Measurements from ENCODE around the gene TRAPPC8. TPM values are rescaled to one million over a fixed set of nuclear protein-coding genes. Genes with fewer than 3 reads are reported as not detected.

TRAPPC8 gene
- total RNA-seq, 1 experiment from 2014 or later = 37.9 TPM

DNA sequence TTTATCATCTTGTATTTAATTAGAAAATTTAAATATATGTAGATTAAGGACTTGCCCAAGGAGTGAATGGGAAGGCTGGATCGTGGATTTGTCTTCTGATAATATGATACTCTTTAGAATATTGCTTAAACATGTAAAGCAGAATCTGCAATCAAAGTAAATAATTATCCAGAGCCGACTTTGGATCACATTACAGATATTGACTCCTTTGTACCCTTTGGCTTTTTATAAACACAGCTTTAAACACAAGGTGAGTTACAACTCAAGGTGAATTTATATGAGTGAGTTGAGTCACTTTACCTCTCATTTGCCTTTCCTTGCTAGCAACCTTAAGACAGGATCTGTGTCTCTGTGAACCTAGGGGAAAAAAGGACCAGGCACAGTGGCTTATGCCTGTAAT lies 144.5 kb downstream of the TRAPPC8 start:
- intact Hi-C loops (cut with micrococcal nuclease; ENCODE audit: unreplicated experiment) = no loop called here
- Histone ChIP-seq H3K27ac (ENCODE audit: low read depth, low read length, poor library complexity, severe bottlenecking) (no peak overlapping the region), H3K4me1 (ENCODE audit: insufficient read depth, low read length, poor library complexity, severe bottlenecking) (no peaks in the 10 kb centered on the region), H3K4me3 (ENCODE audit: low read depth, low read length, poor library complexity, severe bottlenecking) (no peak overlapping the region), H3K9me3 (ENCODE audit: low read depth, low read length, poor library complexity, severe bottlenecking) (no peaks in the 10 kb centered on the region), H3K36me3 (ENCODE audit: insufficient read depth, low read length, poor library complexity, severe bottlenecking) (no peaks in the 10 kb centered on the region), H3K27me3 (replicated peaks; ENCODE audit: insufficient read depth, low read depth, low read length, poor library complexity) (peaks cover 4% of the 10 kb centered on the region)
- DNase-seq (ENCODE audit: low spot score) = no peak
- POLR2A ChIA-PET (ENCODE audit: low non-redundant PET) = no interaction called here
- CTCF ChIA-PET = no interaction called here
- no peak for TF ChIP-seq EZH2 (IDR thresholded peaks at IDR 0.05; ENCODE audit: borderline replicate concordance, low read depth, low read length, poor library complexity, severe bottlenecking)
- TF ChIP-seq, protein P1, sequence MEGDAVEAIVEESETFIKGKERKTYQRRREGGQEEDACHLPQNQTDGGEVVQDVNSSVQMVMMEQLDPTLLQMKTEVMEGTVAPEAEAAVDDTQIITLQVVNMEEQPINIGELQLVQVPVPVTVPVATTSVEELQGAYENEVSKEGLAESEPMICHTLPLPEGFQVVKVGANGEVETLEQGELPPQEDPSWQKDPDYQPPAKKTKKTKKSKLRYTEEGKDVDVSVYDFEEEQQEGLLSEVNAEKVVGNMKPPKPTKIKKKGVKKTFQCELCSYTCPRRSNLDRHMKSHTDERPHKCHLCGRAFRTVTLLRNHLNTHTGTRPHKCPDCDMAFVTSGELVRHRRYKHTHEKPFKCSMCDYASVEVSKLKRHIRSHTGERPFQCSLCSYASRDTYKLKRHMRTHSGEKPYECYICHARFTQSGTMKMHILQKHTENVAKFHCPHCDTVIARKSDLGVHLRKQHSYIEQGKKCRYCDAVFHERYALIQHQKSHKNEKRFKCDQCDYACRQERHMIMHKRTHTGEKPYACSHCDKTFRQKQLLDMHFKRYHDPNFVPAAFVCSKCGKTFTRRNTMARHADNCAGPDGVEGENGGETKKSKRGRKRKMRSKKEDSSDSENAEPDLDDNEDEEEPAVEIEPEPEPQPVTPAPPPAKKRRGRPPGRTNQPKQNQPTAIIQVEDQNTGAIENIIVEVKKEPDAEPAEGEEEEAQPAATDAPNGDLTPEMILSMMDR (conservative IDR thresholded peaks at IDR 0.05; ENCODE audit: low read depth, low read length) = no peak
- BruUV-seq (replicated peaks) = no TSS peak

DNA sequence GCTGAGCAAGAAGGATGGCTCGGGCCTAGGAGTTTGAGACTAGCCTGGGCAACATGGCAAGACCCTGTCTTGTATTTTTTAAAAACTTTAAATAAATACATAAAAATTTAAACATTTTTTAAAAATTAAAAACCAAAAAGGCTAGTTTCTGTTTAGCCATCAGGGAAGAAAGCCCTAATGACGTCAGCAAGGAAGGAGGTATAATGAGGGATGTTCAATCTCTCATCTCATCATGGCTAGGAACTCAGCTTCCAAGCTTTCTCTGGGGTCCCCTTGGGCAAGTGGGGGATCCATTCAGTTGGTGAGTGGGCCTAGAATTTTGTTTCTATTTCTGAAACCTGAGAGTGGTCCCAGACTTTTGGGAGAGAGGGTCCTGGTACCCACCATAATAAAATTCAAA lies 147.2 kb downstream of the TRAPPC8 start:
- CTCF ChIA-PET = no interaction called here
- Histone ChIP-seq H3K4me1 (ENCODE audit: insufficient read depth, low read length, poor library complexity, severe bottlenecking) (no peaks in the 10 kb centered on the region), H3K36me3 (ENCODE audit: insufficient read depth, low read length, poor library complexity, severe bottlenecking) (no peaks in the 10 kb centered on the region), H3K27ac (ENCODE audit: low read depth, low read length, poor library complexity, severe bottlenecking) (no peak overlapping the region), H3K9me3 (ENCODE audit: low read depth, low read length, poor library complexity, severe bottlenecking) (no peaks in the 10 kb centered on the region), H3K4me3 (ENCODE audit: low read depth, low read length, poor library complexity, severe bottlenecking) (no peak overlapping the region), H3K27me3 (replicated peaks; ENCODE audit: insufficient read depth, low read depth, low read length, poor library complexity) (no peaks in the 10 kb centered on the region)
- TF ChIP-seq, protein P1 (conservative IDR thresholded peaks at IDR 0.05; ENCODE audit: low read depth, low read length) = no peak
- no peak for TF ChIP-seq EZH2 (IDR thresholded peaks at IDR 0.05; ENCODE audit: borderline replicate concordance, low read depth, low read length, poor library complexity, severe bottlenecking)
- POLR2A ChIA-PET (ENCODE audit: low non-redundant PET) = no interaction called here
- no peak for DNase-seq (ENCODE audit: low spot score)
- BruUV-seq (replicated peaks) = no TSS peak
- intact Hi-C loops (cut with micrococcal nuclease; ENCODE audit: unreplicated experiment) = no loop called here

DNA sequence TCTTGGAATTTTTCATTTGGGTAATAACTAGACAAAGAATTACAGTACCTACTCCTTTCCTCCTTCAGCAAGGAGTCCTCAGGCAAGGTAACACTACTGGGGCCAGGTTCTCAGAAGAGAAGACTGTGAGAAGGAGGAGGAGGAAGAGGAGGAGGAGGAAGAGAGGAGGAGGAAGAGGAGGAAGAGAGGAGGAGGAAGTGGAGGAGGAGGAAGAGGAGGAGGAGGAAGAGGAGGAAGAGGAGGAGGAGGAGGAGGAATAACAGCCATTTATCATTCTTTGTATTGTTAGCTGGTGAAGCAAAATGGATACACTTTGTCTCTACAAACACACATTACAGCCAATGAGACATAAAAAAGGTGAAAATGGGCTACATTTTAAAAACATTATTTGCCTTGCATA lies 149.4 kb downstream of the TRAPPC8 start:
- H3K4me1 ChIP-seq (ENCODE audit: insufficient read depth, low read length, poor library complexity, severe bottlenecking) = no peaks in the 10 kb centered on the region
- TF ChIP-seq EZH2 (IDR thresholded peaks at IDR 0.05; ENCODE audit: borderline replicate concordance, low read depth, low read length, poor library complexity, severe bottlenecking) = no peak
- BruUV-seq (replicated peaks) = no TSS peak
- H3K36me3 ChIP-seq (ENCODE audit: insufficient read depth, low read length, poor library complexity, severe bottlenecking) = no peaks in the 10 kb centered on the region
- no peaks in the 10 kb centered on the region for H3K9me3 ChIP-seq (ENCODE audit: low read depth, low read length, poor library complexity, severe bottlenecking)
- H3K27me3 ChIP-seq (replicated peaks; ENCODE audit: insufficient read depth, low read depth, low read length, poor library complexity) = no peaks in the 10 kb centered on the region
- no peak overlapping the region for H3K27ac ChIP-seq (ENCODE audit: low read depth, low read length, poor library complexity, severe bottlenecking)
- POLR2A ChIA-PET (ENCODE audit: low non-redundant PET) = no interaction called here
- intact Hi-C loops (cut with micrococcal nuclease; ENCODE audit: unreplicated experiment) = no loop called here
- CTCF ChIA-PET = no interaction called here
- DNase-seq (ENCODE audit: low spot score) = no peak
- no peak overlapping the region for H3K4me3 ChIP-seq (ENCODE audit: low read depth, low read length, poor library complexity, severe bottlenecking)

DNA sequence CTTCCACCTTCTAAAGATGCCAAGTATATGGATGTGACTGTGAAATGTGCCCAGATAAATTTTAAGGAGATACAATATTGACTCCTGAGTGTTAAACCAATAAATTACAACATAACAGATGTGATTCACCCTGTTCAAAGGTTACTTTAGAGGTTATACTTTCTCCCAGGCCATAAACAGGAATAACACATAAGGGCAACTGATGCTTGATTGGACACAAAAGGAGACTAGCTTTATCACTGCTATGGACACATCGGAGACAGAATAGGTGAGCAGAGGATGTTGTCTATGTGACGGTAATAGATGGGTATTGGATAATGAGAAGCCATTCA lies 150.4 kb downstream of the TRAPPC8 start:
- no TSS peak for BruUV-seq (replicated peaks)
- Histone ChIP-seq H3K4me3 (ENCODE audit: low read depth, low read length, poor library complexity, severe bottlenecking) (no peak overlapping the region), H3K9me3 (ENCODE audit: low read depth, low read length, poor library complexity, severe bottlenecking) (no peaks in the 10 kb centered on the region), H3K27ac (ENCODE audit: low read depth, low read length, poor library complexity, severe bottlenecking) (no peak overlapping the region), H3K27me3 (replicated peaks; ENCODE audit: insufficient read depth, low read depth, low read length, poor library complexity) (no peaks in the 10 kb centered on the region), H3K36me3 (ENCODE audit: insufficient read depth, low read length, poor library complexity, severe bottlenecking) (no peaks in the 10 kb centered on the region), H3K4me1 (ENCODE audit: insufficient read depth, low read length, poor library complexity, severe bottlenecking) (no peaks in the 10 kb centered on the region)
- DNase-seq (ENCODE audit: low spot score) = no peak
- no peak for TF ChIP-seq EZH2 (IDR thresholded peaks at IDR 0.05; ENCODE audit: borderline replicate concordance, low read depth, low read length, poor library complexity, severe bottlenecking)
- TF ChIP-seq, protein P1 (conservative IDR thresholded peaks at IDR 0.05; ENCODE audit: low read depth, low read length) = no peak
- intact Hi-C loops (cut with micrococcal nuclease; ENCODE audit: unreplicated experiment) = no loop called here
- CTCF ChIA-PET = no interaction called here
- POLR2A ChIA-PET (ENCODE audit: low non-redundant PET) = no interaction called here
